ENCODE data around the gene CD59.
"Not testable (repeated sequence)": the region's sequence is repeated elsewhere in the genome, so short reads cannot be mapped to it uniquely, and the experiment has no call there.

Gene CD59

GRCh38 chr11:33663121-33663520 lies 73.1 kb downstream of the CD59 start:
- Histone ChIP-seq H3K4me3 (replicated peaks; ENCODE audit: insufficient read depth, low read length) (no peak overlapping the region), H3K27ac (replicated peaks) (no peak overlapping the region), H3K27me3 (ENCODE audit: insufficient read depth, poor library complexity, severe bottlenecking) (peaks cover 4% of the 10 kb centered on the region)
- TF ChIP-seq CTCF (IDR thresholded peaks at IDR 0.05; ENCODE audit: insufficient read depth, low read length) (no peak), SPI1 (IDR thresholded peaks at IDR 0.05; ENCODE audit: borderline replicate concordance, low read depth) (no peak), GABPA (IDR thresholded peaks at IDR 0.05; ENCODE audit: low read depth) (no peak), POLR2AphosphoS5 (IDR thresholded peaks at IDR 0.05; ENCODE audit: low read depth) (no peak), REST (IDR thresholded peaks at IDR 0.05; ENCODE audit: insufficient replicate concordance, low read depth) (no peak)
- no peak for DNase-seq (ENCODE audit: low read depth in 1 of 2, low spot score in 1 of 2)

GRCh38 chr11:33661526-33661925 lies 74.7 kb downstream of the CD59 start:
- not testable (repeated sequence) for DNase-seq (ENCODE audit: low read depth in 1 of 2, low spot score in 1 of 2); H3K27ac ChIP-seq (replicated peaks); H3K27me3 ChIP-seq (ENCODE audit: insufficient read depth, poor library complexity, severe bottlenecking); H3K4me3 ChIP-seq (replicated peaks; ENCODE audit: insufficient read depth, low read length)

- no peak for DNase-seq (ENCODE audit: low read depth in 1 of 2, low spot score in 1 of 2)
- Histone ChIP-seq H3K27ac (replicated peaks) (no peak overlapping the region), H3K4me3 (replicated peaks; ENCODE audit: insufficient read depth, low read length) (no peak overlapping the region), H3K27me3 (ENCODE audit: insufficient read depth, poor library complexity, severe bottlenecking) (peaks cover 4% of the 10 kb centered on the region)
- TF ChIP-seq SPI1 (IDR thresholded peaks at IDR 0.05; ENCODE audit: borderline replicate concordance, low read depth), result no peak
- no peak for TF ChIP-seq POLR2AphosphoS5 (IDR thresholded peaks at IDR 0.05; ENCODE audit: low read depth)
- no peak for TF ChIP-seq GABPA (IDR thresholded peaks at IDR 0.05; ENCODE audit: low read depth)
- TF ChIP-seq REST (IDR thresholded peaks at IDR 0.05; ENCODE audit: insufficient replicate concordance, low read depth), result no peak
- no peak for TF ChIP-seq CTCF (IDR thresholded peaks at IDR 0.05; ENCODE audit: insufficient read depth, low read length)
Measured at GRCh38 chr11:33660962-33661361, 75.3 kb downstream of the CD59 start.

GRCh38 chr11:33659370-33660139 lies 76.7 kb downstream of the CD59 start:
- TF ChIP-seq REST (IDR thresholded peaks at IDR 0.05; ENCODE audit: insufficient replicate concordance, low read depth) (no peak), POLR2AphosphoS5 (IDR thresholded peaks at IDR 0.05; ENCODE audit: low read depth) (no peak), CTCF (IDR thresholded peaks at IDR 0.05; ENCODE audit: insufficient read depth, low read length) (no peak), GABPA (IDR thresholded peaks at IDR 0.05; ENCODE audit: low read depth) (no peak), SPI1 (IDR thresholded peaks at IDR 0.05; ENCODE audit: borderline replicate concordance, low read depth) (no peak)
- DNase-seq (ENCODE audit: low read depth in 1 of 2, low spot score in 1 of 2), result no peak
- Histone ChIP-seq H3K4me3 (replicated peaks; ENCODE audit: insufficient read depth, low read length) (no peak overlapping the region), H3K27me3 (ENCODE audit: insufficient read depth, poor library complexity, severe bottlenecking) (peaks cover 4% of the 10 kb centered on the region), H3K27ac (replicated peaks) (no peak overlapping the region)
